Cortex of kidney (tissue), 1 donor: ENCODE results near the gene SPRYD7.
"Not testable (repeated sequence)": the region's sequence is repeated elsewhere in the genome, so short reads cannot be mapped to it uniquely, and the experiment has no call there.

Source experiments
- DNase-seq: peaks from one replicate; lab custom pipeline; 2025; lab: John Stamatoyannopoulos, UW

The SPRYD7 gene

DNA sequence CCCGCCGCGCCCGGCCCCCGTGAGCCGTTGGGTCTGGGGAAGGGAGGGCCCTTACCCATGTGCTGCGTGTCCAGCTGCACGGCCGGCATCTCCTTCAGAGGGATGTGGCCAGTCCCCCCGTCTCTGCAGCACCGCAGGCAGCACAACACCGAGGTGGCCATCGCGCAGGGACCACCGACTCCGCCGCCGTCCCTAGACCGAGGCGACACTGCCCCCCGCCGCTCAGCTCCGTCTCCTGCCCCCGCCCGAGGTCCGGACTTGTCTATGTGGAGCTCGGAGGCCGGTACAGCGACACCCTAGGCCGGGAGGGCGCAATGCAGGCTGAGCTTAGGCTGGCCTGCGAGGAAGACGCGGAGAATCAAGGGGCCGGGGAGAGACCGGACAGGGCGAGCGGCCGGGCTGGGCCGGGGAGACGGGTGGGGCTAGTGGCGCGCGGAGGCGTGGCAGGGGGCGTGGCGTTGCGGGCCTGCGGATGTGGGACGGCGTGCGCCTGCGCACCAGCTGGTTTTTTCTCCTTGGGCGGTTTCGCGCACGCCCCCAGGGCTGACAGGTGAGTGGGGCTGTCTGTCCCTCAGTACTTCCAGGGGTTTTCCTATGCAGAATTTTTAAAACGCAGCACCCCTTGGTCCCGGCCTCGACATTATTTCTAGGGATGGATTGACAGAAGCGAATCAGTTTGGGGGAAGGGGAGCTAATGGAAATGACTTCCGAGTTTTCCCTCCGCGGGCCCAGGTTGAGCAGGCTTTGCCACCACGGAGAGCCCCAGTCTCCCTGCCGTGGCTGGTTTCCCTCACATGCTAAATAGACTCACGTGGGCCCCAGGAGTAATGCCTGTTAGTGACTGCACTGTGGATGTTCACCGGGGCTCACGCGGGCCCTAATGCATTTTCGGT is at the start of gene SPRYD7:
SPRYD7 (minus strand) TSS at position 266 of the 893 bp plus-strand sequence; CDS start at position 161, 105 bp downstream.
- peak; percentile 68 for DNase-seq

DNA sequence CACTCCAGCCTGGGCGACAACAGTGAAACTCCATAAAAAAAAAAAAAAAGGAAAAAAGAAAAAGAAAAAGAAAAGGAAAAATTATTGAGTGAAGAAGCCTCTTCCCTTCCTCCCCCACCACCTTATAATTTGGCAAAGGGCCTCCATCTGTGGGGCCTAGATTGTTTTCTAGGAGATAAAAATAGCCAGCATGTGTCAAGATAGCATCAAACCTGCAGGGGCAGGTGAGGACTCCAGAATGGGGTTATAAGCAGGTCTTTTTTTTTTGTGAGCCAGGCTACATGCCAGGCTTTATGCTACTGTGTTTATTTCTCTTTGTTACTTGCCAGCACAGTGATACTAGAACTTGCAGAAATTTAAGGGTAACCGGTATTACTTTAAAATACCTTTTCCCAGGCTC is 49.0 kb upstream of the SPRYD7 start:
- no peak for DNase-seq

DNA sequence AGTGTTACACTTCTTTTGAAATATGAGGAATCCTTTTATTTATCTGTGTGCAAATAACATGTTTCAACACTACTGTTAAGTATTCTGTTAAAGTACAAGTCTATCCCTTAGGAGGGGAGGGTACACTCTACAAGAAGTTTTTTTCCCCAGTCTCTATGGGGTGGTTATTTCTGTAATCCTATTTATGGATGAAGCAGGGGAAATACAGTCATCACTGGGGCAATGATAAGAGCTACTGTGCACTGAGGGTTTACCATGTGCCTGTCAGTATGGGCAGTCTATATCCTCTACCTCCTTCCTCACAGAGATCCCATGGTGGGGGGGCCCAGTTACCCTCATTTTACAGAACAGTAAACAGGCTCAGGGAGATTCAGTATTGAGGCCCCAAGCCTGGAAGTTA is 44.1 kb upstream of the SPRYD7 start:
- DNase-seq, result no peak

GRCh38 chr13:49977992-49978391 is 41.9 kb upstream of the SPRYD7 start:
- DNase-seq, result no peak

DNA sequence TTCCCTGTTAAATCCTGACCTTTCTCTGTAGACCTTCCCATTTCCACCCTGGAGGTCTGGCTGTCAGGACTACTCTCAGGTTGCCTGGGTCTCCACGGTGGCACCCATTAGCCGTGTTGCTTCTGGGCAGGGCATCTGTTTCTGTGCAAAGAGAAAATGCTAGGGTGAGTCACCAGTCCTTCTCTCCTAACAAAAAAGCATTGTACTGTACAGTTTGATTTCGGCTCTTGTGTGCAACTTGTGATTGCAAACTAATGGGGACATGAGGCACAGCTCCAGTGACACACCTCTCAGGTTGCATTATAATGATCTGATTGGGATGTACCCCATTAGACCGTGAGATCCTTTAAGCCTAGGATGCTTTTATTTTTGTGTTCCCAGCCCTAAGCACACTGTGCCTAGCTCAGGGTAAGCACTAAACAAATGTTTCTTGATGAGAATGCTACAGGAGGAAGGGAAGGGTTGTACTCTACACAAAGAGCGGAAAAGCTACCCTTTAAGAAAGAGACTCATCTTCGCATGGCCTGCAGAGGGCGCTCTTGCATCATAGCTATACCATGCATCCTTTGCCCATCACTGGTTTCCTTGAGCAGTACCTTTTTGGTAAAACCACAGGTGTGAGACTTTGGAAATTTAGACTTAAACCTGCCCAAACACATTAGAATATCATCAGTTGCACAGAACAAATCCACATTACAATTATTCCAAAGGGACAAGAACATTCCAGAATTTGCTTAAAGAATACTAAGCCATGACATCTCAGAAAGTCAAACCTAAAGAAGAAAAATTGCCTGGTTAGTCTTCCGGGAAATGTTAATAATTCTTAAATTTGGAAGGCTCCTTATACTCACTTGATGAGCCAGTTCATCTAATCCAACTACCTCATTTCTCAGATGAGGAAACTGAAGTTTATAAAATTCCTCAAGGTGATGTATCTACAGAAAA is 40.4 kb upstream of the SPRYD7 start:
- no peak for DNase-seq

GRCh38 chr13:49975826-49976225 is 39.7 kb upstream of the SPRYD7 start:
- DNase-seq, result no peak

- no peak for DNase-seq
Measured at GRCh38 chr13:49972709-49973108, 36.6 kb upstream of the SPRYD7 start.

DNA sequence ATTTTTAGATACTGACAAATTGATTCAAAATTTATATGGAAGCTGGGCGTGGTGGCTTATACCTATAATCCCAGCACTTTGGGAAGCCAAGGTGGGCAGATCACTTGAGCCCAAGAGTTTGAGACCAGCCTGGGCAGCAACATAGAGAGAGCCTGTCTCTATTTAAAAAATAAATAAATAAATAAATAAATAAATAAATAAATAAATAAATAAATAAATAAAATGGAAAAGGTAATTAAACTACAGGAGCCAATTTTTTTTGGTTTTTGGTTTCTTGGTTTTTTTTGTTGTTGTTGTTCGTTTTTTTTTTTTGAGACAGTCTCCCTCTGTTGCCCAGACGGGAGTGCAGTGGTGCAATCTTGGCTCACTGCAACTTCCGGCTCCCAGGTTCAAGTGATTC is 31.3 kb upstream of the SPRYD7 start:
- no peak for DNase-seq

GRCh38 chr13:49958321-49958720 is 22.2 kb upstream of the SPRYD7 start:
- DNase-seq, result no peak

GRCh38 chr13:49956131-49956530 is 20.0 kb upstream of the SPRYD7 start:
- no peak for DNase-seq

DNA sequence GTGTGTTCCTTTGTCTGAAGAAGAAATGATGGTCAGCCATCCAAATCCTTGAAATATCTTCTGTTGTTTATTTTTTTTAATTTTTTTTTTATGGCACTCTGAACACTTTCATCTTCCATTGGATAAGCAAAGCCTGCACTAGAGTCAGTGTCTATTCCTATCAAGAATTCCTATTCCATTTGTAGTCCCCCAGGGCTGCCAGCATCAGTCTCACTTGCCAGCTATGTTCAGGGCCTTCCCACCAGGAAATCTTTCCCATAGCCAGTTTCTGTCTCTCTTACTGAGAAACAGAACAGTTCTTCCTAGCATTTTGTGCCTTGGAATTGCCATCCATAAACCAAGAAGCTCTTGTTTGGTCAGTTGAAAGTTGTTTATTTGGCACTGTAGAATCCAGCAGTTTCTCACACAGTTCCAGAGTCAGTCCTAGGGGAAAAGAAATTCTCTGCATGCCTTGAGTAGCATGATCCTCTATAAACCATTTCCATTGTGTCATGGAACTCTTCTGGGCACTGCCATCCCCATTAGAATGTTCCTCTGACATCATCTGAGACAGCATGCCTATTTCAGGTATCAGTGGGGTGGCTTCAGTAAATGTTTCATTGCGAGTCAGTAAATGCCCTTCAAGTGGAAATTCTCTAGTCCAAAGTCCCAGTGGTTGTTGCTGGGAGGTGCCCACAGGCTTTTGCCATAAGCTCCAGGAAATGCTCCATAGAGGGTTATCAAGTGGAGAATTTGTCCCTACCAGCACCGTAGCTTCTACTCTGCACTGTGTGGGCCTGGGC is 18.7 kb upstream of the SPRYD7 start:
- DNase-seq, result no peak

DNA sequence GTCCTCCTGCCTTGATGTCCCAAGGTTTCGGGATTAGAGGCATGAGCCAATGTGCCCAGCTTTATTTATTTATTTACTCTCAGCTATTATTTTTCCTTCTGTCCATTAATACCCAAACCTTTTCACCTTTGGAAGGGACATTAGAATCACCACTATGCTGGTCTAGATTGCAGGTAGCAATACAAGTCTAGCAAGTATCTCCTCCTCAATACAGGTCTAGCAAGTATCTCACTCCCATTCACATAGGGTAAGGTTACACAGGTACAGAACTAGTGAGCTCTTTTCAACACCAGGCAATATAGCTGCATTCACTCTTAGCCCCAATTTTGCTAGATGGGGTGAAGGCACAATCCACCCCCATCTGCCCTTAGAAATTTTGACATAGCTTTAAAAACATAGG is 17.4 kb upstream of the SPRYD7 start:
- no peak for DNase-seq

- no peak for DNase-seq
Measured at GRCh38 chr13:49951754-49952535, 15.8 kb upstream of the SPRYD7 start.

- DNase-seq, result not testable (repeated sequence)
Measured at GRCh38 chr13:49948777-49949270, 12.7 kb upstream of the SPRYD7 start.

- DNase-seq, result no peak
Measured at GRCh38 chr13:49939321-49939720, 3.2 kb upstream of the SPRYD7 start.

GRCh38 chr13:49938921-49939320 is 2.8 kb upstream of the SPRYD7 start:
- no peak for DNase-seq

- no peak for DNase-seq
Measured at GRCh38 chr13:49938314-49938713, 2.2 kb upstream of the SPRYD7 start.

GRCh38 chr13:49936968-49937273 is 781 bp upstream of the SPRYD7 start:
- DNase-seq, result no peak

DNA sequence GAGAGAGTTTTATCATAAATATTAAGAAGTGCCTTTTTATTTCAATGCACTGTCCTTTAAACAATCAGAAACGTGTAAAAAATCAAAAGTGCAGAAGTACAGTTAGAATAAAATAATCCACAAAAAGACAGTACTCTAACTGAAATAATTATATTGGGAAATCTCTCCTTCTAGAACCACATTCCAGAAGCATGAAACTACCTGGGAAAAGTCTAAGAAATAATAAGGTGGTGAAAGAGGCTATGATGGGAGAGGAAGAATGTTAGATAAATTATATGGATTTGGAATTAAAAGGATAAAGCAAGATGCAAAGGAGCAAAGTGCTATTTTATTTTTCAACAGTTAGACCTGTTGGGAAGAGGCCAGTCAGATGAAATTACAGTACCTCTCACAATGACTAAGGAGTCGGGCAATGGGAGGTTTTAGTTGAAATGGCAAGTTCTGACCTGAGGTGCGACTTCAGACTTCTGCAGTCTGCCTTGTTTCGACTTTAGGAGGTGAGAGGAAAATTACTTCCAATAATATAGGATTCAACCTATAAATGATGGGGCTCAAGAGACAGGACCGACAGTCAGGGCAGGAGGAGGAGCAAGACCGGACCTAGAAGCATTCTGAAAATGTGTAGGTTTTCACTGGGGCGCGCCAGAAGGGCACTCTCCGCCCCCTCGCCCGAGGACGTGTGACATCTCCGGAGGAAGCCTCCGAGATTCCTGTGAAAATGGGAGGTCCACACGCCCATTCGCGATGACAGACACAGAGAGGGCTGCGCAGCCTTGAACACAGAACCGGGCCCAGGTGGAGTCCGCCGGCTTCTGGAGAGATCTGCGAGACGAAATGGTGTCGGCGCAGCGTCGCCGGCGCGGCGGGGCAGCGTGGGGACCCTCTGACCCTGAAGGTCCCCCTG is 717 bp downstream of the SPRYD7 start:
- no peak for DNase-seq

- no peak for DNase-seq
Measured at GRCh38 chr13:49933511-49933910, 2.6 kb downstream of the SPRYD7 start.
